ENCODE measurements around the gene REPS2.

The REPS2 gene

GRCh38 chrX:16979226-16979625 lies 32.8 kb downstream of the REPS2 start:
- Mint-ChIP-seq H3K4me3 (no peak overlapping the region), H3K27ac (no peak overlapping the region), H3K36me3 (no peaks in the 10 kb centered on the region), H3K4me1 (no peaks in the 10 kb centered on the region), H3K9me3 (no peaks in the 10 kb centered on the region), H3K27me3 (no peaks in the 10 kb centered on the region)
- no peak for ATAC-seq

GRCh38 chrX:16981209-16981608 lies 34.8 kb downstream of the REPS2 start:
- Mint-ChIP-seq H3K36me3 (no peaks in the 10 kb centered on the region), H3K9me3 (no peaks in the 10 kb centered on the region)
- ATAC-seq: no peak

GRCh38 chrX:16981980-16982379 lies 35.5 kb downstream of the REPS2 start:
- no peak overlapping the region for H3K27ac Mint-ChIP-seq
- no peak for ATAC-seq
- no peaks in the 10 kb centered on the region for H3K27me3 Mint-ChIP-seq
- H3K4me1 Mint-ChIP-seq: no peaks in the 10 kb centered on the region
- H3K9me3 Mint-ChIP-seq: no peaks in the 10 kb centered on the region
- no peak overlapping the region for H3K4me3 Mint-ChIP-seq
- no peaks in the 10 kb centered on the region for H3K36me3 Mint-ChIP-seq

More at GRCh38 chrX:16981209-16981608, 34.8 kb downstream of the REPS2 start:
- H3K4me1 Mint-ChIP-seq: no peaks in the 10 kb centered on the region
- H3K27ac Mint-ChIP-seq: no peak overlapping the region
- H3K27me3 Mint-ChIP-seq: no peaks in the 10 kb centered on the region
- no peak overlapping the region for H3K4me3 Mint-ChIP-seq

- no peaks in the 10 kb centered on the region for H3K4me1 Mint-ChIP-seq
- no peaks in the 10 kb centered on the region for H3K36me3 Mint-ChIP-seq
- H3K27me3 Mint-ChIP-seq: no peaks in the 10 kb centered on the region
- no peak for ATAC-seq
- H3K27ac Mint-ChIP-seq: no peak overlapping the region
- no peaks in the 10 kb centered on the region for H3K9me3 Mint-ChIP-seq
- no peak overlapping the region for H3K4me3 Mint-ChIP-seq
Measured at GRCh38 chrX:16983051-16983450, 36.6 kb downstream of the REPS2 start.

- no peak overlapping the region for H3K27ac Mint-ChIP-seq
- no peaks in the 10 kb centered on the region for H3K4me1 Mint-ChIP-seq
- no peaks in the 10 kb centered on the region for H3K9me3 Mint-ChIP-seq
- no peak overlapping the region for H3K4me3 Mint-ChIP-seq
- ATAC-seq: no peak
- H3K36me3 Mint-ChIP-seq: no peaks in the 10 kb centered on the region
- H3K27me3 Mint-ChIP-seq: no peaks in the 10 kb centered on the region
Measured at GRCh38 chrX:16985286-16985685, 38.8 kb downstream of the REPS2 start.

- no peak for ATAC-seq
- H3K4me3 Mint-ChIP-seq: no peak overlapping the region
- no peaks in the 10 kb centered on the region for H3K4me1 Mint-ChIP-seq
- H3K36me3 Mint-ChIP-seq: no peaks in the 10 kb centered on the region
- no peak overlapping the region for H3K27ac Mint-ChIP-seq
- H3K27me3 Mint-ChIP-seq: no peaks in the 10 kb centered on the region
- H3K9me3 Mint-ChIP-seq: no peaks in the 10 kb centered on the region
Measured at GRCh38 chrX:16986169-16986568, 39.7 kb downstream of the REPS2 start.

- ATAC-seq: no peak
- Mint-ChIP-seq H3K36me3 (no peaks in the 10 kb centered on the region), H3K4me1 (no peaks in the 10 kb centered on the region), H3K4me3 (no peak overlapping the region), H3K27ac (no peak overlapping the region), H3K9me3 (no peaks in the 10 kb centered on the region), H3K27me3 (no peaks in the 10 kb centered on the region)
Measured at GRCh38 chrX:16989750-16990149, 43.3 kb downstream of the REPS2 start.

- Mint-ChIP-seq H3K27me3 (no peaks in the 10 kb centered on the region), H3K9me3 (no peaks in the 10 kb centered on the region), H3K36me3 (no peaks in the 10 kb centered on the region), H3K4me1 (no peaks in the 10 kb centered on the region), H3K4me3 (no peak overlapping the region), H3K27ac (no peak overlapping the region)
- no peak for ATAC-seq
Measured at GRCh38 chrX:16990839-16991238, 44.4 kb downstream of the REPS2 start.

GRCh38 chrX:16992445-16992844 lies 46.0 kb downstream of the REPS2 start:
- Mint-ChIP-seq H3K9me3 (no peaks in the 10 kb centered on the region), H3K36me3 (no peaks in the 10 kb centered on the region), H3K27ac (no peak overlapping the region), H3K27me3 (no peaks in the 10 kb centered on the region), H3K4me1 (no peaks in the 10 kb centered on the region), H3K4me3 (no peak overlapping the region)
- no peak for ATAC-seq

GRCh38 chrX:16992951-16993350 lies 46.5 kb downstream of the REPS2 start:
- Mint-ChIP-seq H3K9me3 (no peaks in the 10 kb centered on the region), H3K27me3 (no peaks in the 10 kb centered on the region), H3K4me3 (no peak overlapping the region), H3K4me1 (no peaks in the 10 kb centered on the region), H3K36me3 (no peaks in the 10 kb centered on the region), H3K27ac (no peak overlapping the region)
- no peak for ATAC-seq

GRCh38 chrX:16993791-16994318 lies 47.4 kb downstream of the REPS2 start:
- no peaks in the 10 kb centered on the region for H3K9me3 Mint-ChIP-seq
- no peak overlapping the region for H3K4me3 Mint-ChIP-seq
- H3K4me1 Mint-ChIP-seq: no peaks in the 10 kb centered on the region
- no peaks in the 10 kb centered on the region for H3K27me3 Mint-ChIP-seq
- no peak for ATAC-seq
- no peaks in the 10 kb centered on the region for H3K36me3 Mint-ChIP-seq
- H3K27ac Mint-ChIP-seq: no peak overlapping the region

GRCh38 chrX:16994736-16995135 lies 48.3 kb downstream of the REPS2 start:
- ATAC-seq: no peak
- Mint-ChIP-seq H3K27ac (no peak overlapping the region), H3K9me3 (no peaks in the 10 kb centered on the region), H3K27me3 (no peaks in the 10 kb centered on the region), H3K4me1 (no peaks in the 10 kb centered on the region), H3K36me3 (no peaks in the 10 kb centered on the region), H3K4me3 (no peak overlapping the region)

GRCh38 chrX:16997313-16997712 lies 50.9 kb downstream of the REPS2 start:
- ATAC-seq: no peak
- Mint-ChIP-seq H3K27ac (no peak overlapping the region), H3K27me3 (no peaks in the 10 kb centered on the region), H3K4me1 (peaks cover 9% of the 10 kb centered on the region), H3K36me3 (no peaks in the 10 kb centered on the region), H3K9me3 (no peaks in the 10 kb centered on the region), H3K4me3 (no peak overlapping the region)

GRCh38 chrX:16999275-16999674 lies 52.8 kb downstream of the REPS2 start:
- peaks cover 15% of the 10 kb centered on the region for H3K4me1 Mint-ChIP-seq
- H3K4me3 Mint-ChIP-seq: no peak overlapping the region

GRCh38 chrX:17000751-17001150 lies 54.3 kb downstream of the REPS2 start:
- no peak overlapping the region for H3K27ac Mint-ChIP-seq
- no peak overlapping the region for H3K4me3 Mint-ChIP-seq

More at GRCh38 chrX:16999275-16999674, 52.8 kb downstream of the REPS2 start:
- Mint-ChIP-seq H3K9me3 (no peaks in the 10 kb centered on the region), H3K36me3 (no peaks in the 10 kb centered on the region), H3K27ac (no peak overlapping the region), H3K27me3 (no peaks in the 10 kb centered on the region)
- no peak for ATAC-seq

GRCh38 chrX:17005712-17006368 lies 59.4 kb downstream of the REPS2 start:
- Mint-ChIP-seq H3K36me3 (peaks cover 5% of the 10 kb centered on the region), H3K4me1 (peaks cover 15% of the 10 kb centered on the region), H3K27ac (no peak overlapping the region), H3K9me3 (no peaks in the 10 kb centered on the region), H3K4me3 (no peak overlapping the region), H3K27me3 (no peaks in the 10 kb centered on the region)
- ATAC-seq: no peak

More at GRCh38 chrX:17000751-17001150, 54.3 kb downstream of the REPS2 start:
- H3K36me3 Mint-ChIP-seq: no peaks in the 10 kb centered on the region
- no peaks in the 10 kb centered on the region for H3K9me3 Mint-ChIP-seq
- ATAC-seq: no peak
- no peaks in the 10 kb centered on the region for H3K27me3 Mint-ChIP-seq
- peaks cover 15% of the 10 kb centered on the region for H3K4me1 Mint-ChIP-seq
